HAP-1 (cell line): ENCODE results near the gene CDK6.

ENCODE experiments used
- DNase-seq, 2 experiments: peaks; one replicate each; pipeline ENCODE4 v3.0.0-alpha.2; 2016 to 2020; ENCODE audit warnings: low spot score in 2 of 2
- H3K27me3 ChIP-seq: fragments of 250-450 bp; sonication (Bioruptor Pico); 2 replicates; pipeline ENCODE4 v1.5.1; 2020; ENCODE audit warnings: low read depth, mild to moderate bottlenecking, moderate library complexity
- H3K36me3 ChIP-seq: fragments of 250-450 bp; sonication (Bioruptor Pico); replicated peaks from 2 replicates; pipeline ENCODE4 v1.5.1; 2020; ENCODE audit warnings: mild to moderate bottlenecking
- H3K4me1 ChIP-seq: fragments of 250-450 bp; sonication (Bioruptor Pico); 2 replicates; pipeline ENCODE4 v1.5.1; 2020; ENCODE audit warnings: mild to moderate bottlenecking
- H3K4me3 ChIP-seq: fragments of 250-450 bp; sonication (Bioruptor Pico); 2 replicates; pipeline ENCODE4 v1.5.1; 2020; ENCODE audit warnings: mild to moderate bottlenecking, moderate library complexity
- H3K9me3 ChIP-seq: fragments of 250-450 bp; sonication (Bioruptor Pico); 2 replicates; pipeline ENCODE4 v1.5.1; 2020; ENCODE audit warnings: mild to moderate bottlenecking, moderate library complexity
- in situ Hi-C: fragments of 300-500 bp; cut with MboI; formaldehyde crosslinking; loops from 3 replicates; pipeline ENCODE4 v1.14.3; 2020; ENCODE audit warnings: low sequenced_read_pairs, inconsistent platforms, mixed read lengths

The CDK6 gene

DNA sequence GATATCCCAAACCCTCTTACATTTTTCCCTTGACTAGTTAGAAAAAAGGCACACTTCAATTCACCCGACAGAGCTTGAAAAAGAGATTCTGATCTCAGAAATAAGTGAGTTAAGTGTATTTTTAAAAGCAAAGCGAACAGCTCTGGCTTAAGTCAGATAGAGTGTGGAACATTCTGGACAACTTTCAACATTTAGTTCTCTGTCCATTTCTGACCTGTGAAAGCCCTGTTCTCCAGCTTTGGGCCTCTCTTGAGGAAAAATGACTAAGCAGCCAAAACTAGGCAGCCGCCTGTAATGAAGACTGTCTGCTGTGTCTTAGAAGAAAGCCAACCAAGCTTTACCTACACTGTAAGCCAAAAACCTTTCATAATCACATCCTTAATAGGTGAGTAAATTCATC lies 50.5 kb downstream of the CDK6 start:
- Histone ChIP-seq H3K27me3 (no peaks in the 10 kb centered on the region), H3K4me3 (no peak overlapping the region), H3K4me1 (peaks cover 13% of the 10 kb centered on the region), H3K9me3 (peaks cover 3% of the 10 kb centered on the region; the same call in 1 of the 2 replicates), H3K36me3 (0 out of 2 replicates have a peak, but pooled peaks cover 3% of the 10 kb centered on the region)
- in situ Hi-C loops: no loop called here
- DNase-seq: no peak

DNA sequence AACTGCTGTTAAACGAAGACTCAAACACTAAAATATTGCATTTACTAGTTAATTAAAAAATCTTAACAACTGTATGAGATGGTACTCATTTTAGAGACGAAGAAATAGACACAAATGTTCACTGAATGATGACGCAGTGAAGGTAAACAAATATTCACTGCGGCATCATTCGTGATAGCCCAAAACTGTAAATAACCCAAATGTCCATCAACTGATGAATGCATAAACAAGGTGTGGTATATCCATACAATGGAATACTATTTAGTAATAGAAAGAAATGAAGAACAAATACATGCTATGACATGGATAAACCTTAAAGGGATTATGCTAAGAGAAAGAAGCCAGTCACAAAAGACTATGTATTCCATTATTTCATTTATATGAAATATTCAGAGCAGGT lies 51.4 kb downstream of the CDK6 start:
- Histone ChIP-seq H3K4me3 (no peak overlapping the region), H3K9me3 (peaks cover 2% of the 10 kb centered on the region; the same call in 1 of the 2 replicates), H3K27me3 (no peaks in the 10 kb centered on the region), H3K4me1 (peaks cover 13% of the 10 kb centered on the region), H3K36me3 (0 out of 2 replicates have a peak, but pooled peaks cover 3% of the 10 kb centered on the region)
- in situ Hi-C loops: no loop called here
- no peak for DNase-seq

DNA sequence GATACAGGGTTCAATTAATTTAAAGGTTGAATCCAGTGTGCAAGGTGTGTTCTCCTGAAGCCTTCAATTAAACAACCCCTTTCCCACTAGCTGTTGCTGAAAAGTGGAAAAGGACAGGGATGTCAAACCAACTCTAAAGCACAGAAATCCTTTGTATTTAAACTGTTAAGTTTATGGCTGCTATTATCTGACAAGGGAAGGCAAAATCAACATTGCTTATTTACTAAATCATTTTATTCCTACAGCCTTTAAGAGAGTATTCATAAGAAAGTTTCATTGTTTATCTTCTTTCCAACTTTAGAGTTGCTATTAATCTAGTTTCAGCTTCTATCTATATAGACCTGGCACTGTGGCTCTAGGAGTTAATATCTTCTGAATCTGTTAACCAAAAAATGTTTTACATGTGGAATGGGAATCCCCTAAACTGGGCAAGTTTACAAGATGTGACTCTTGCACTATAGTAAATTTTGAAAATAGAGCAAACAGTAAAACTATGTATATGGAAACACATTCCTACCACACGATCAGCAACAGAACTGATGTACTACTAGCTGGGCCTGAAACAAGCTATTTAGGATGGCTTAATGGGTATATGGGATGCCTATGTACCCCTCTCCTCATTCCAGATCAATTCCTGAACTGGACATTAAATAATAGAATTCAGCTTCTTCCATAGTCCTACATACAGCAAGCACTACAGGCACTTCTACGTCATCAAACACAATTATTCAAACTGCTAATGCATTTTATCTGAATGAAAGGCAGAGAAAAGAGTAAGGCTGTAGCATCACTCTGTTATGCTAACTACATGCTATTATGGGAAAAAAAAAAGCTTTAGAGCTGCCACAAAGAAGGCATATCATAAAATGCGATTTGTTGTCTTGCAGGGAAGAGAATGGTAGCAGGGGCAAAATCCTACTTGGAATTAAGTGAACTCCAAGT lies 52.8 kb downstream of the CDK6 start:
- in situ Hi-C loops: no loop called here
- Histone ChIP-seq H3K36me3 (0 out of 2 replicates have a peak, but pooled peaks cover 3% of the 10 kb centered on the region), H3K4me1 (peaks cover 13% of the 10 kb centered on the region), H3K9me3 (no peaks in the 10 kb centered on the region), H3K4me3 (no peak overlapping the region), H3K27me3 (no peaks in the 10 kb centered on the region)
- DNase-seq: peak in 1 of 2 experiments; percentile 8

DNA sequence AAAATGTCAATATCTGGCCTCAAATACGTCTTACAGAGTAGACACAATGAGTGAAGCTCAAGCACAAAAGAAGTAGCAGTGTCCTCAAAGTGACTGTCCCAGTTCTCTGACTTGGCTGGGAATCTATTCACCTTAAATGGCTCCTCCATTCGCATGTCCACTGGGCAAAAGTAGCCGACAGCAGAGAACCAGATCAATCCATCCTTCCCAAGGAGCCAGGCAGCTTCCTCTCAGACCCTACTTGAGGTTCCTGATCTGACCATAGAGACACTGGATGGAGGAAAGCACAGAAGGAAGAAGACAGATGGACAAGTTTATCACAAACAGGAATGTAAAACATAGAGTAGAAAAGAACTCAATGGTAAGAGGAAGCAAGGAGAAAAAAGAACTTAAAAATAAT lies 53.5 kb downstream of the CDK6 start:
- no peaks in the 10 kb centered on the region for H3K27me3 ChIP-seq
- in situ Hi-C loops: no loop called here
- H3K4me3 ChIP-seq: no peak overlapping the region
- H3K9me3 ChIP-seq: no peaks in the 10 kb centered on the region
- no peaks in the 10 kb centered on the region for H3K36me3 ChIP-seq
- H3K4me1 ChIP-seq: peaks cover 13% of the 10 kb centered on the region
- DNase-seq: no peak

DNA sequence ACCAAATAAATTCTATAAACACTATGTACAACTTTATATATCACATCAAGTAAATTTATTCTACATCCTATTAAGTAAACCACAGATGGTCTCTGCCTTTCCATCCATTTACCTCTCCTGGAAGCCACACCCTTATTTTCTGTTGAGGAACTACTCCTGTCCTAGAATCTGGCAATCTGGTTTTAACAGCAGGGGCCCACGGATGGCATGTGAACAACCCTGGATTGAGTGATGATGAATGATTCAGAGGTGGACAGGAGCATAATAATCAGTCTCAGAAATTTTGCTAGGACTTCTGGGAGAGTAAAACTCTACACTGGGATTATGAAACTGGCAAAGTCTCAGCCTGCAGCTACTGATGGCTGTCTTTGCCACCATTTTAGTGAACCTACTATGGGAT lies 54.1 kb downstream of the CDK6 start:
- Histone ChIP-seq H3K36me3 (no peaks in the 10 kb centered on the region), H3K4me3 (no peak overlapping the region), H3K27me3 (no peaks in the 10 kb centered on the region), H3K4me1 (peaks cover 13% of the 10 kb centered on the region), H3K9me3 (no peaks in the 10 kb centered on the region)
- no peak for DNase-seq
- in situ Hi-C loops: no loop called here

GRCh38 chr7:92781117-92781720 lies 55.2 kb downstream of the CDK6 start:
- no peaks in the 10 kb centered on the region for H3K27me3 ChIP-seq
- no peaks in the 10 kb centered on the region for H3K9me3 ChIP-seq
- in situ Hi-C loops: no loop called here
- H3K4me1 ChIP-seq: peaks cover 12% of the 10 kb centered on the region
- no peaks in the 10 kb centered on the region for H3K36me3 ChIP-seq
- no peak overlapping the region for H3K4me3 ChIP-seq
- no peak for DNase-seq

DNA sequence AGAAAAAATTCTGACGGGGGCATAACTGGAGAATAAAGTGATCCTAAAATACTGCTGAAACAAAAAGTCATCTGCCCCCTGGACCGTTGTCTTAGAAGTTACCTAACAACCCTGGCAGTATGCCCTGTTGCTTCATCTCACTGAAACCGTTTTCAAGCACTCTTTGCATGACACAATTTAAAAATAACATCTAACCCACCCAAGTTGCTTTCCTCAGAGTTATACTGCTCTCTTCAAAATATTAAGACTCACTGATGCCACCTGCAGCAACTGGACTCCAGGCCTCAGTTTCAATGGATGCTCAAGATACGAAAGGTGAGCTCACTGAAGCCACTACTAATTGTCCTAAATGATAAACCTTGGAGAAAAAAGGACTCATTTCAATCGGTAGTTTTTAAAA lies 57.4 kb downstream of the CDK6 start:
- DNase-seq: no peak
- in situ Hi-C loops: no loop called here
- Histone ChIP-seq H3K27me3 (no peaks in the 10 kb centered on the region), H3K36me3 (no peaks in the 10 kb centered on the region), H3K9me3 (no peaks in the 10 kb centered on the region), H3K4me1 (peaks cover 5% of the 10 kb centered on the region), H3K4me3 (no peak overlapping the region)

DNA sequence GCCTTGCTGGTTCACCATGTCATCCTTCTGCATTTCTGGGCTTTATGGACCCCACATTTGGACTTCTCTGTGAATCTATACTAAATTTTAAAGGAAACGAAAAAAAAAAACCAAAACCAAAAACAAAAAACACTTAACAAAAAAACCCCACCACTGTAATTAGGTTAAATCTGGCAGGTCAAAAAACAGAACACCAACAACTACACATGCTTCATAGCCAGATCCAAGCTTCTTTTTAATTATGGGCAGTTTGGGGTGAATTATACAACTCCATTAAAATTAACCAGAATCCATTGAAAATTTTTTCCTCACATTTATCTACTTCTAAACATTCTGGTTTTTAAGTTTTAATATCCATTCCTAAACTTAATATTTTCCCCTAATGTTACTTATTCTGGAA lies 58.4 kb downstream of the CDK6 start:
- in situ Hi-C loops: no loop called here

GRCh38 chr7:92773808-92774207 lies 62.6 kb downstream of the CDK6 start:
- no peaks in the 10 kb centered on the region for H3K4me1 ChIP-seq
- in situ Hi-C loops: no loop called here
- H3K27me3 ChIP-seq: no peaks in the 10 kb centered on the region
- no peaks in the 10 kb centered on the region for H3K9me3 ChIP-seq
- H3K36me3 ChIP-seq: no peaks in the 10 kb centered on the region; the same call in 1 of the 2 replicates
- H3K4me3 ChIP-seq: no peak overlapping the region
- no peak for DNase-seq

More for the DNA sequence above, 58.4 kb downstream of the CDK6 start:
- Histone ChIP-seq H3K27me3 (no peaks in the 10 kb centered on the region), H3K4me1 (no peaks in the 10 kb centered on the region), H3K9me3 (no peaks in the 10 kb centered on the region), H3K4me3 (no peak overlapping the region), H3K36me3 (no peaks in the 10 kb centered on the region; the same call in 1 of the 2 replicates)
- DNase-seq: no peak

DNA sequence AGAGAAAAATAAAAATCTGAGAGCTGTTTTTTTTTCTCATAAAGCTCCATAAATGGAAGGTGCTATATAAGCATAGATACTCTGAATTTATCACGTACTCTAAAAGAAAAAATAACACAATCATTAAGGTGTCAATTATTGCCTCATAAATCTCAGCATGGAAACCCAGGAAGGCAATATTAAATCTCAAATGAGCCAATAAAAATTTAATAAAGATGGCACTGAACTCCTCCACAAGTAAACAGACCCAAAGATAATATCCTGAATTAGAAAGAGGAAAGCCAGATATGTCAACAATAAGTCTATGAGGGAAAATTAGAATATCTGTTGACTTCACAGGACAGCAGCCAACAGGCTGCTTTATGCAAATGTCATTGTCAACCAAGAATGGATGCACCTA lies 66.5 kb downstream of the CDK6 start:
- no peak overlapping the region for H3K4me3 ChIP-seq
- H3K27me3 ChIP-seq: no peaks in the 10 kb centered on the region
- DNase-seq: no peak
- no peaks in the 10 kb centered on the region; the same call in 1 of the 2 replicates for H3K36me3 ChIP-seq
- in situ Hi-C loops: no loop called here
- peaks cover 3% of the 10 kb centered on the region; the same call in 1 of the 2 replicates for H3K4me1 ChIP-seq
- H3K9me3 ChIP-seq: no peaks in the 10 kb centered on the region

DNA sequence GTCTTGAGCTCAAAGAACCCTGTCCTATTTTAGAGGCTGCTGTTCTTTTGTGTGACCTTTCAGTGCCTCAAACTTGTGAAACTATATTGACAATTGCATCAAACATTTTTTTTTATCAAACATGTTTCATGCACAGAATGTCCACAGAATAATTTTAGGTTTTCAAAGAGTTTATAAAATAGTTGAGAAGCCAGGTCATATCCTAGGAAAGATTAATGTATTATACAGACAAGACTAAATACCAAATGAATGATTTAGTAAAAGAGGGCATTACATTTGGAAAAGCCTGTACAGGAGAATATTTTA lies 67.0 kb downstream of the CDK6 start:
- Histone ChIP-seq H3K9me3 (no peaks in the 10 kb centered on the region), H3K27me3 (no peaks in the 10 kb centered on the region), H3K36me3 (no peaks in the 10 kb centered on the region; the same call in 1 of the 2 replicates), H3K4me3 (no peak overlapping the region), H3K4me1 (peaks cover 3% of the 10 kb centered on the region; the same call in 1 of the 2 replicates)
- in situ Hi-C loops: no loop called here
- DNase-seq: no peak

- Histone ChIP-seq H3K4me3 (no peak overlapping the region), H3K27me3 (no peaks in the 10 kb centered on the region), H3K4me1 (peaks cover 5% of the 10 kb centered on the region), H3K36me3 (no peaks in the 10 kb centered on the region; the same call in 1 of the 2 replicates), H3K9me3 (no peaks in the 10 kb centered on the region)
- in situ Hi-C loops: no loop called here
- DNase-seq: peak in 1 of 2 experiments; percentile 8
Observed at GRCh38 chr7:92768501-92769393, 67.6 kb downstream of the CDK6 start.

- no peaks in the 10 kb centered on the region for H3K36me3 ChIP-seq
- no peaks in the 10 kb centered on the region for H3K27me3 ChIP-seq
- in situ Hi-C loops: no loop called here
- no peak overlapping the region for H3K4me3 ChIP-seq
- H3K9me3 ChIP-seq: no peaks in the 10 kb centered on the region
- H3K4me1 ChIP-seq: peaks cover 10% of the 10 kb centered on the region
- no peak for DNase-seq
Observed at GRCh38 chr7:92767437-92767836, 68.9 kb downstream of the CDK6 start.
